Activated naive CD4-positive, alpha-beta T cell treated with anti-CD3 and anti-CD28 coated beads for 36 hours (primary cell): ENCODE results near the gene ARMC12. TPM values are rescaled to one million over a fixed set of nuclear protein-coding genes. Genes with fewer than 3 reads are reported as not detected.
A peak's percentile ranks its signal among the peaks of the same experiment; 100 is the strongest.

ENCODE experiments used
- CTCF ChIA-PET: fragments of 350-600 bp; sonication (Branson Sonifier 250); formaldehyde crosslinking; loops from one replicate; lab custom pipeline; 2021; ENCODE audit warnings: antibody characterized with exemption; lab: Charles Lee
- DNase-seq: peaks from one replicate; pipeline ENCODE4 v3.0.0-alpha.2; 2020
- H3K27ac Mint-ChIP-seq: one replicate; pipeline ENCODE4 v1.8.0; 2021; ENCODE audit warnings: mild to moderate bottlenecking, mixed read lengths
- H3K27me3 Mint-ChIP-seq: one replicate; pipeline ENCODE4 v1.8.0; 2021; ENCODE audit warnings: low read depth, mixed read lengths
- H3K36me3 Mint-ChIP-seq: one replicate; pipeline ENCODE4 v1.8.0; 2021; ENCODE audit warnings: low read depth, mixed read lengths
- H3K4me1 Mint-ChIP-seq: one replicate; pipeline ENCODE4 v1.8.0; 2021; ENCODE audit warnings: low read depth, mixed read lengths
- H3K4me3 Mint-ChIP-seq: one replicate; pipeline ENCODE4 v1.8.0; 2021; ENCODE audit warnings: mild to moderate bottlenecking, moderate library complexity, mixed read lengths
- H3K9me3 Mint-ChIP-seq: one replicate; pipeline ENCODE4 v1.8.0; 2021; ENCODE audit warnings: mixed read lengths
- intact Hi-C: fragments of 100-400 bp; cut with micrococcal nuclease; formaldehyde crosslinking; loops from one replicate; pipeline ENCODE4 v1.15.1; 2023
- total RNA-seq, 2 experiments: library from RNA; stranded (reverse); gene quantifications; one replicate each; pipeline ENCODE4 v1.2.3, GENCODE V29; 2021

ARMC12 gene
- total RNA-seq, 2 experiments from 2014 or later = 3.1 to 3.9 TPM

DNA sequence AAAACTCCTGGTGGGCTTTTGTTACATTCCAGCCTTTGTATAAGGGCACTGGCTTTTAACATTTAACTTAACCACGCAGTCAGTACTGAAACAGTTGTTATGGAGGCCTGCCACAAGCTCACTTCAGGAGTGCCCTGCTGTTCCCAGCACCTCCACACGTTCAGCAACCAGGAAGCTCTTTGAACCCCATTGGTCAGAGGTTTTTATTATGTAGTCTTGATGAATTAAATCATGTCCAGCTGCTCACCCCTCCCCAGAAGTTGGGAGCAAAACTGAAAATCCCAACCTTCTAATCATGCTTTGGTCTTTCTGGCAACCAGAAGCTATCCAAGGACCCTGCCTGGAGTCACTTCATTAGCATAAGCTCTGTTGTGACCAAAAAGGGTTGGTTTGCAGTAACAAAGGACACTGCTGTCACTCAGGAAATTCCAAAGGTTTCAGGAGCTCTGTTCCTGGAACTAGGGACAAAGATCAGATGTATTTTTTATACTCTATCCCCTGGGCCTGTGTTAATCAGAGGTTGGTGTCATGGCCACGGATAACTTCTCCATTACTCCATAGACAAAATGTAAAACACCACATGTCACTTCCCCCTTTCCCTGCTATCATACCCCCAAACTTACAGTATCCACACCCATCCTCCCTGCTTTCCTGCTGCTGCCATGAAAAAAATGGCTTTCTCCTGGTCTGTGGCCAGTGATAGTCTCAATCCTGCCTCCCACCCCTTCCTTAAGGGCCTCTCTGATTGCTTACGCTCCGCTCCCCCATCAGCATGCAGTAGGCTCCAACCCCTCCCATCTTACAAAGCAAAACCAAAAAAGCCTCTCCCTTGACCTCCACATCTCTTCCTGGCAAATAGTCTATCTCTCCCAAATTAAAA is 3.1 kb downstream of the ARMC12 start:
- no peak for DNase-seq
- H3K27ac Mint-ChIP-seq = no peak overlapping the region
- H3K4me1 Mint-ChIP-seq = peaks cover 24% of the 10 kb centered on the region
- no peaks in the 10 kb centered on the region for H3K9me3 Mint-ChIP-seq
- H3K4me3 Mint-ChIP-seq = no peak overlapping the region
- CTCF ChIA-PET = interaction anchor here (0.6 to 6.1 kb wide), 4 partner anchors 28 to 217 kb away, joined by 3 to 207 read pairs (median 62); no protein-coding TSS in a partner anchor
- H3K27me3 Mint-ChIP-seq = no peaks in the 10 kb centered on the region
- intact Hi-C loops = loop anchor here (5.0 kb wide), 1 partner anchor 273 kb away; the partner anchor contains the start of gene RPL10A
- H3K36me3 Mint-ChIP-seq = no peaks in the 10 kb centered on the region

DNA sequence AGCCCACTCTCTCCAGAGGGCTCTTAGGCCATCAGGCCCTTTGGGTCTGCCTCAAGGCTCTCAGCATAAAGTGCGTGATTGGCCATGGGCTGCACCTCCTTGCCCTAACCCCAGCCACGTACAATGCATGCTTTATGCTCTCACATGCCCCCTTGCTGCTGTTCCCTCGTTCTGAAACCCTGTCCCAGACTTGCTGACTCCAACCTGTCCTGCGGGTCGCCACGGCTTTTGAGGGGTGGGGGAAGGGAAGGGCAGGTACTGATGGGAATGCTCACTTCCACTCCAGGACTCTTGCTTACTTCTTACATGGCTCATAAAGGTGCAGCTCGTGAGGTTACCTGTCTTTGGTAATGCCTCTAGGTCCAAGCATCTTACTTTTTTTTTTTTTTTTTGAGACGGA is 6.0 kb downstream of the ARMC12 start:
- peaks cover 3% of the 10 kb centered on the region for H3K9me3 Mint-ChIP-seq
- DNase-seq = no peak
- no peaks in the 10 kb centered on the region for H3K4me1 Mint-ChIP-seq
- H3K36me3 Mint-ChIP-seq = no peaks in the 10 kb centered on the region
- no peak overlapping the region for H3K4me3 Mint-ChIP-seq
- H3K27me3 Mint-ChIP-seq = no peaks in the 10 kb centered on the region
- H3K27ac Mint-ChIP-seq = no peak overlapping the region
- intact Hi-C loops = no loop called here
- CTCF ChIA-PET = interaction anchor here (0.7 to 1.1 kb wide), 3 partner anchors 33 to 220 kb away, joined by 3 to 6 read pairs (median 4); no protein-coding TSS in a partner anchor

DNA sequence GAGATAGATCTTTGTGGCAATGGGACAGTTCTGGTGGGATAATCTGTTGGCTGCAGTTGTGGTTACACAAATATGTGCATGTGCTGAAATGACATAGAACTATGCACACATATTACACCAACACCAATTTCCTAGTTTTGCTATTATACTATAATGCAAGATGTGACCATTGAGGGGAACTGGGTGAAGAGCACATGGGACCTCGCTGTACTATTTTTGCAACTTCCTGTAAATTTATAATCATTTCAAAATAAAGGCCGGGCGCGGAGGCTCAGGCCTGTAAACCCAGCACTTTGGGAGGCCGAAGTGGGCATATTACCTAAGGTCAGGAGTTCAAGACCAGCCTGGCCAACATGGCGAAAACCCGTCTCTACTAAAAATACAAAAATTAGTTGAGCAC is 8.7 kb downstream of the ARMC12 start:
- no peaks in the 10 kb centered on the region for H3K4me1 Mint-ChIP-seq
- intact Hi-C loops = no loop called here
- H3K27ac Mint-ChIP-seq = no peak overlapping the region
- H3K27me3 Mint-ChIP-seq = no peaks in the 10 kb centered on the region
- H3K9me3 Mint-ChIP-seq = peaks cover 5% of the 10 kb centered on the region
- CTCF ChIA-PET = no interaction called here
- no peak for DNase-seq
- H3K36me3 Mint-ChIP-seq = no peaks in the 10 kb centered on the region
- H3K4me3 Mint-ChIP-seq = no peak overlapping the region

DNA sequence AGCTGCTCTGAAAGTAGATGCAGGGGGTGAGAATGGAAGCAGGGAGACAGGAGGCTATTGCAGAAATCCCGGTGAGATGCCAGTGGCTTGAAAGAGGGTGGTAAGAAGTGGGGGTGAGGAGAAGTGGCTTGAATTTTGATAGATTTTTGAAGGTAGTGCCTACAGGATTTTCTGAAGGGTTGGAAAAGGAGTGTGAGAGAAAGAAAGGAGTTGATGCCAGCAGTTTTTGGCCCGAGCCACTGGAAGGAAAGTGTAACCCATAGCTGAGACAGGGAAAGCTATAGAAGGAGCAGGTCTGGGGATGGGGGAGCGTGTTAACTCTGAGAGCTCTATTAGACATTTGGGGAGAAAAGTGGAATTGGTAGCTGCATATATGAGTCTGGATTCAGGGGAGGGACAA is 9.7 kb downstream of the ARMC12 start:
- H3K27ac Mint-ChIP-seq = no peak overlapping the region
- DNase-seq = no peak
- H3K36me3 Mint-ChIP-seq = no peaks in the 10 kb centered on the region
- no peaks in the 10 kb centered on the region for H3K27me3 Mint-ChIP-seq
- intact Hi-C loops = no loop called here
- H3K4me1 Mint-ChIP-seq = peaks cover 8% of the 10 kb centered on the region
- H3K9me3 Mint-ChIP-seq = peaks cover 5% of the 10 kb centered on the region
- H3K4me3 Mint-ChIP-seq = no peak overlapping the region
- CTCF ChIA-PET = interaction anchor here (1.0 to 1.1 kb wide), 2 partner anchors 9 to 195 kb away, joined by 3 to 4 read pairs; partner anchors contain the start of gene ARMC12

DNA sequence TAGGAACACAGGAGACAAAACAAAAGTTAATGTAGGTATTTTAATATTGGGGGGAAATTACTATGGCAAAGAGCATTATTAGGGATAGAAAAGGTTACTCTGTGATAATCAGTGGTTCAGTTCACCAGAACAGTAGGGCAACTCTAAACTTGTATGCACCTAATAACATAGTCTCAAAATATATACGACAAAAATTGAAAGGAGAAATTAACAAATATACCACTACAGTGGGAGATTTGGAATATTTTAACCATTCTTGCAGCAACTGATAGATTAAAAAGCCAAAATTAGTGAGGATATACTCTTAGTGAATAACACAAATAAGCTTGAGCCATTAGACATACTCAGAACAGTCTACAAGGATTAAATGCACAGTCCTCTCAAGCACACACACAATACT is 11.0 kb downstream of the ARMC12 start:
- Mint-ChIP-seq H3K27ac (no peak overlapping the region), H3K4me1 (peaks cover 14% of the 10 kb centered on the region), H3K9me3 (peaks cover 5% of the 10 kb centered on the region), H3K36me3 (no peaks in the 10 kb centered on the region), H3K4me3 (no peak overlapping the region), H3K27me3 (no peaks in the 10 kb centered on the region)
- intact Hi-C loops = no loop called here
- CTCF ChIA-PET = no interaction called here
- no peak for DNase-seq

DNA sequence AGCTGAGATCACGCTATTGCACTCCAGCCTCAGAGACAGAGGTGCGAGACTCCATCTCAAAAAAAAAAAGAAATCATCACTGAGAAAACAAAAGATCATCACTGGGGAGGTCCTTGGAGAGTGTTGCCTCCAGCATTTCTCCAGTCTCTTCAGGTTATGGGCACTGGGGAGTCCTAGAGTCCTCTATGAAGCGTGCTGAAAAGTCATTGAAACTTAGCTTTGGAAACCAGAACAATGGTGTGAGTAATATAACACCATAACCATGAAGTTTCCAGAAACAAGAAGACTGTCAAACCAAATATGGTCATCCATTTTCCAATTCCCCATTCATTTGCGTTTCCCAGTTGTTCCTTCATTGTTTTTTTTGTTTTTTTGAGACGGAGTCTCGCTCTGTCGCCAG is 13.7 kb downstream of the ARMC12 start:
- no peaks in the 10 kb centered on the region for H3K27me3 Mint-ChIP-seq
- no peak for DNase-seq
- H3K9me3 Mint-ChIP-seq = peaks cover 5% of the 10 kb centered on the region
- peaks cover 14% of the 10 kb centered on the region for H3K4me1 Mint-ChIP-seq
- intact Hi-C loops = loop anchor here (5.0 kb wide), 1 partner anchor 228 kb away; no protein-coding TSS in a partner anchor
- CTCF ChIA-PET = interaction anchor here (0.8 to 1.6 kb wide), 2 partner anchors 166 to 227 kb away, joined by 4 to 6 read pairs; no protein-coding TSS in a partner anchor
- H3K36me3 Mint-ChIP-seq = no peaks in the 10 kb centered on the region
- no peak overlapping the region for H3K4me3 Mint-ChIP-seq
- no peak overlapping the region for H3K27ac Mint-ChIP-seq

DNA sequence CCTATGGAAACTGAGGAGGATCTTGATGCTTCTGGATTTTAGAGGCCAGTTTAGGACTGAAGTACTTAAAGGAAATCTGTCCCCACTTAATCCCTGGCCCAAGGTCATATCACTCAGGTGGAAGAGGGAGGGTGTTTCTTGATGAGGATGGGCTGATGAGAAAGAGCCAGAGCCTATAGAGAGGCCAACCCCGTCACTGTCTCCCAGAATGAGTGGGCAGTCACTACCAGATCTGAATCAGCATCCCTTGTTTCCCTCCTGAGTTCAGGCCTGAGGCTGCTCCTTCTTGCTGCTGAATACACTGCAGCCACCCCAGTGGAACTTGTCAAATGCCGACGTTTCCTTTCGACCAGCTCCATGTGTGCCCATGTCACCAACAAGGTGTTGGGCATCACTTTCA is 14.8 kb downstream of the ARMC12 start:
- no peak overlapping the region for H3K27ac Mint-ChIP-seq
- no peaks in the 10 kb centered on the region for H3K27me3 Mint-ChIP-seq
- no peak overlapping the region for H3K4me3 Mint-ChIP-seq
- DNase-seq = peak; percentile 66
- no peaks in the 10 kb centered on the region for H3K36me3 Mint-ChIP-seq
- peaks cover 5% of the 10 kb centered on the region for H3K9me3 Mint-ChIP-seq
- CTCF ChIA-PET = no interaction called here
- peaks cover 14% of the 10 kb centered on the region for H3K4me1 Mint-ChIP-seq
- intact Hi-C loops = loop anchor here (5.0 kb wide), 1 partner anchor 229 kb away; no protein-coding TSS in a partner anchor

DNA sequence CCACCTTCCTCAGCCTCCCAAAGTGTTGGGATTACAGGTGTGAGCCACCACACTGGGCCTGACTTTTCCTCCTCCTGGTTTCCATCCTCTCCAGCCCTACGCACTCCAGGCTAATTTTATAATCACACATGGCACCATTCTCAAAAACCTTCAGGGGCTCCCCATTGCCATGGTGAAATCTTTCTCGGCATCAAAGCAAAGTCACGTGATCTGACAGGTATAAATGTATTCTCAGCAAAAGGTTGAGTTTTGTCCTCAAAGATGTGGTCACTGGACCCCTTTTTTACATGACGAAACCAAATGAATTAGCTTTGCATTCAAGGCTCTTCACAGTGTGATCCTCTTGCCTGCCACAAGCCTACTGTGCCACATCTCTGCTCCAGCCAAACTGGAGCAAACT is 15.5 kb downstream of the ARMC12 start:
- no peak overlapping the region for H3K27ac Mint-ChIP-seq
- CTCF ChIA-PET = no interaction called here
- intact Hi-C loops = loop anchor here (5.0 kb wide), 1 partner anchor 230 kb away; no protein-coding TSS in a partner anchor
- peaks cover 14% of the 10 kb centered on the region for H3K4me1 Mint-ChIP-seq
- H3K36me3 Mint-ChIP-seq = no peaks in the 10 kb centered on the region
- H3K4me3 Mint-ChIP-seq = no peak overlapping the region
- H3K9me3 Mint-ChIP-seq = peaks cover 5% of the 10 kb centered on the region
- H3K27me3 Mint-ChIP-seq = no peaks in the 10 kb centered on the region
- DNase-seq = no peak

DNA sequence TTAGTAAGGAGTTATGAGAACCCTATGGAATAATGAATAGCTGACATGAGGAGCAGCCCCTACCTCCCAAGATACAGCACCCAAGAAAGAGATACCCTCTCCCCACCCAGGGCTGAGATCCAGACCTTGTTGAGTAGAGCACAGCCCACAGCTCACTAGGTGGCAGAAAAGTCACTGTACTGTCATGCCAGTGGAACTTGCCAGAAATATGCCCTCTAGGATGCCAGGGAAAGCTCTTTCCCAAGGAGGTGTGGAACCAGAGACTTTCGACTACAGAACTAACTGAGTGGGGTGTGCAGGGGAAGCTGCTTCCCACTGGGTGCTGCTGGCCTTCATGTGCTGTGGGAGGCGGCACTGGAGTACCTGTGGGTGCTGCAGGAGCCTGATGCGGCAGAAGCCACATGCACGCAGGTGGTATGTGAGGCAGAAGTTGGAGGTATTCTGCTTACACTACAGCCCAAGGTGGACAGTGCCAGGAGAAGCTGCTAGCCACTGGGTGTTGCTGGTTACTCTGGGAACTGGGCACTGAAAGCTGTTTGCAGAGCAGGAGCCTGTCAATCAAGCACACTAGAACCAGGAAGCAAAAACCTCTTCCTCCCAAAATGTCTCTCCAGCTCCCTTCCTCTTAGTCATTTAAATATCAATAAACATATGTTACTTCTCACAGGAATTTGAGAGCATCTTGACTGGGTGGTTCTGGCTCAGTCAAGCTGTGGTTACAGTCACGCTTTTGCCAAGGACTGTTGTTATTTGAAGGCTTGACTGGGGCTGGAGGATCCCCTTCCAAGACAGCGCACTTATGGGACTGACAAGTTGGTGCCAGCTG is 17.8 kb downstream of the ARMC12 start:
- intact Hi-C loops = loop anchor here (5.0 kb wide), 2 partner anchors 203 to 232 kb away; no protein-coding TSS in a partner anchor

DNA sequence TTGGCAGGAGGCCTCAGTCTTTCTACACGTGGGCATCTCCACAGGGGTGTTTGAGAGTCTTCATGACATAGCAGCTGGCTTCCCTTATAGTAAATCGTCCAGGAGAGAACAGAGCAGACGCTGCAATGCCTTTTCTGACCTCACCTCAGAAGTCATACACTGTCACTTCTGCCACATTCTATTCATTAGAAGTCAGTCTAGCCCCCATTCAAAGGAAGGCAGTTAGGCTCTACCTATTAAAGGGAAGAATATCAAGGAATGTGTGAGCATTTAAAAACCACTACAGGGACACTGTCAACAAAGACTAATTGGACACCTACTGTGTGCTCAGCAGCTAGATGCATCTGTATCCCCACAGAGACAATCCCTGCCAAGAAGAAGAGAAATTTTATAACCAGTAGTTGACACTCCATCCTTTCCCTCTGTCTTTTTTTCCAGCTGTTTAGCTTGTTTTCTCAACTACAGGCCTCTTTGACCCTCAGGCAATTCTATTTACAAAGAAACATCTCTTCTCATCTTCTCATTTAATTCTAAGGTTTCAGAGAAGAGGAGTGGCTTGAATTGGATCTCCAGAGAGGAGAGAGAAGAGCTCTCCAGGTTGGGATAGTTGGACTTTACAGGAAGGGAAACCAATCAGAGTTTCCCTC is 18.6 kb downstream of the ARMC12 start:
- intact Hi-C loops = loop anchor here (5.0 kb wide), 1 partner anchor 202 kb away; no protein-coding TSS in a partner anchor

More for the DNA sequence above, 17.8 kb downstream of the ARMC12 start:
- Mint-ChIP-seq H3K27me3 (peaks cover 8% of the 10 kb centered on the region), H3K36me3 (no peaks in the 10 kb centered on the region), H3K4me1 (peaks cover 16% of the 10 kb centered on the region), H3K4me3 (no peak overlapping the region), H3K27ac (no peak overlapping the region), H3K9me3 (no peaks in the 10 kb centered on the region)
- DNase-seq = no peak
- CTCF ChIA-PET = interaction anchor here (0.6 to 1.1 kb wide), 2 partner anchors 17 to 499 kb away, joined by 3 to 5 read pairs; no protein-coding TSS in a partner anchor

DNA sequence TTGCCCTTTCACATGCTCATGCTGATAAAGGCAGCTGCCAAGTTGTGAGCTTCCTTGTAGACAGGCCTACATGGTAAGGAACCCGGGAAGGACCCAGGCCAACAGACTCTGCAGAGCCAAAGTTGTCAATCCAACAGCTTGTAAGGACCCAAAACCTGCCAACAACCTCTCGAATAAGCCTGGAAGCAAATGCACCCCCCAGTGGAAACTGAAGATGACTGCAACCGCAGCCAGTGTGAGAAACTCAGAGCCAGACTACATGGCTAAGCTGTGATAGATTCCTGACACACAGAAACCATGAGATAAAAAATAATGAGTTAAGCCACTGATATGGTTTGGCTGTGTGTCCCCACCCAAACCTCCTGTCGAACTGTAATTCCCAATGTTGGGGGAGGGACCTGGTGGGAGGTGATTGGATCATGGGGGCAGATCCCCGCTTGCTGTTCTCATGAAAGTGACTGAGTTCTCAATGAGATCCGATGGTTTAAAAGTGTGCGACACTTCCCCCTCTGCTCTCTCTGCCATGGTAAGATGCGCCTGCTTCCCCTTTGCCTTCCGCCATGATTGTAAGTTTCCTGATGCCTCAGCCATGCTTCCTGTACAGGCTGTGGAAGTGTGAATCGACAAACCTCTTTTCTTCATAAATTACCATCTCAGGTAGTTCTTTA is 20.8 kb downstream of the ARMC12 start:
- Mint-ChIP-seq H3K36me3 (no peaks in the 10 kb centered on the region), H3K27me3 (peaks cover 25% of the 10 kb centered on the region), H3K4me3 (no peak overlapping the region), H3K27ac (no peak overlapping the region), H3K9me3 (no peaks in the 10 kb centered on the region), H3K4me1 (peaks cover 2% of the 10 kb centered on the region)
- CTCF ChIA-PET = interaction anchor here (1.0 kb wide), 2 partner anchors 205 to 235 kb away, joined by 3 read pairs; no protein-coding TSS in a partner anchor
- peak; percentile 31 for DNase-seq
- intact Hi-C loops = loop anchor here (5.0 kb wide), 1 partner anchor 200 kb away; no protein-coding TSS in a partner anchor

More for the DNA sequence above, 18.6 kb downstream of the ARMC12 start:
- CTCF ChIA-PET = interaction anchor here (0.5 kb wide), 1 partner anchor 213 kb away, joined by 3 read pairs; no protein-coding TSS in a partner anchor
- Mint-ChIP-seq H3K4me1 (peaks cover 16% of the 10 kb centered on the region), H3K36me3 (no peaks in the 10 kb centered on the region), H3K4me3 (no peak overlapping the region), H3K27ac (no peak overlapping the region), H3K27me3 (peaks cover 13% of the 10 kb centered on the region), H3K9me3 (no peaks in the 10 kb centered on the region)
- no peak for DNase-seq
